ENCODE data around the gene CYP21A2.
"Not testable (repeated sequence)": the region's sequence is repeated elsewhere in the genome, so short reads cannot be mapped to it uniquely, and the experiment has no call there.

CYP21A2 gene

DNA sequence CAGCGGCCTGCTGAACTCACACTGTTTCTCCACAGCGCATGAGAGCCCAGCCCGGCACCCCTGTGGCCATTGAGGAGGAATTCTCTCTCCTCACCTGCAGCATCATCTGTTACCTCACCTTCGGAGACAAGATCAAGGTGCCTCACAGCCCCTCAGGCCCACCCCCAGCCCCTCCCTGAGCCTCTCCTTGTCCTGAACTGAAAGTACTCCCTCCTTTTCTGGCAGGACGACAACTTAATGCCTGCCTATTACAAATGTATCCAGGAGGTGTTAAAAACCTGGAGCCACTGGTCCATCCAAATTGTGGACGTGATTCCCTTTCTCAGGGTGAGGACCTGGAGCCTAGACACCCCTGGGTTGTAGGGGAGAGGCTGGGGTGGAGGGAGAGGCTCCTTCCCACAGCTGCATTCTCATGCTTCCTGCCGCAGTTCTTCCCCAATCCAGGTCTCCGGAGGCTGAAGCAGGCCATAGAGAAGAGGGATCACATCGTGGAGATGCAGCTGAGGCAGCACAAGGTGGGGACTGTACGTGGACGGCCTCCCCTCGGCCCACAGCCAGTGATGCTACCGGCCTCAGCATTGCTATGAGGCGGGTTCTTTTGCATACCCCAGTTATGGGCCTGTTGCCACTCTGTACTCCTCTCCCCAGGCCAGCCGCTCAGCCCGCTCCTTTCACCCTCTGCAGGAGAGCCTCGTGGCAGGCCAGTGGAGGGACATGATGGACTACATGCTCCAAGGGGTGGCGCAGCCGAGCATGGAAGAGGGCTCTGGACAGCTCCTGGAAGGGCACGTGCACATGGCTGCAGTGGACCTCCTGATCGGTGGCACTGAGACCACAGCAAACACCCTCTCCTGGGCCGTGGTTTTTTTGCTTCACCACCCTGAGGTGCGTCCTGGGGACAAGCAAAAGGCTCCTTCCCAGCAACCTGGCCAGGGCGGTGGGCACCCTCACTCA lies 1.4 kb downstream of the CYP21A2 start:
- not testable (repeated sequence) for H3K9ac ChIP-seq (ENCODE audit: low read length); DNase-seq
- WGBS, result 75% methylated on average over 17 of the region's 24 CpGs

GRCh38 chr6:32040299-32041049 lies 2.3 kb downstream of the CYP21A2 start:
- H3K4ac ChIP-seq (ENCODE audit: low read depth in 1 of 2, low read length in 2 of 2); H3K9me3 ChIP-seq (ENCODE audit: control insufficient read depth, low read length); H3K4me3 ChIP-seq (ENCODE audit: insufficient read depth in 1 of 2, low read depth in 1 of 2, low read length in 2 of 2); H3K23ac ChIP-seq (ENCODE audit: low read length in 2 of 2); H3K9ac ChIP-seq (ENCODE audit: low read length); H3K14ac ChIP-seq (ENCODE audit: low read length in 2 of 2); H3K79me1 ChIP-seq (replicated peaks; ENCODE audit: low read length, poor library complexity, severe bottlenecking); H3K27me3 ChIP-seq (ENCODE audit: control insufficient read depth in 1 of 2, insufficient read depth in 1 of 2, low read length in 2 of 2); H3K18ac ChIP-seq (ENCODE audit: low read depth in 1 of 2, low read length in 2 of 2); H4K91ac ChIP-seq (ENCODE audit: low read length); H3K4me2 ChIP-seq (ENCODE audit: low read length, poor library complexity, severe bottlenecking); H2AFZ ChIP-seq (ENCODE audit: low read depth, low read length); H2BK15ac ChIP-seq (ENCODE audit: low read depth, poor library complexity, severe bottlenecking); H2AK5ac ChIP-seq (ENCODE audit: low read length, severe bottlenecking); H4K8ac ChIP-seq (ENCODE audit: low read length); DNase-seq; H3K4me1 ChIP-seq (ENCODE audit: control insufficient read depth, insufficient read depth, low read depth, low read length); H2BK120ac ChIP-seq (ENCODE audit: low read depth, low read length); H3K36me3 ChIP-seq (ENCODE audit: control insufficient read depth in 1 of 2, insufficient read depth in 2 of 2, low read depth in 1 of 2, low read length in 2 of 2); H2BK5ac ChIP-seq (ENCODE audit: low read depth, low read length, poor library complexity, severe bottlenecking); H2BK12ac ChIP-seq (ENCODE audit: low read length in 2 of 2); H3K27ac ChIP-seq (ENCODE audit: low read length, poor library complexity, severe bottlenecking): not testable (repeated sequence)
- WGBS, result no CpG with 5 or more reads among the region's 43 CpGs

More for the DNA sequence above, 1.4 kb downstream of the CYP21A2 start:
- not testable (repeated sequence) for H4K91ac ChIP-seq (ENCODE audit: low read length); H3K9me3 ChIP-seq (ENCODE audit: control insufficient read depth, low read length); H2BK5ac ChIP-seq (ENCODE audit: low read depth, low read length, poor library complexity, severe bottlenecking); H2BK12ac ChIP-seq (ENCODE audit: low read length in 2 of 2); H2AK5ac ChIP-seq (ENCODE audit: low read length, severe bottlenecking); H3K27ac ChIP-seq (ENCODE audit: low read length, poor library complexity, severe bottlenecking); H3K4me2 ChIP-seq (ENCODE audit: low read length, poor library complexity, severe bottlenecking); H3K27me3 ChIP-seq (ENCODE audit: control insufficient read depth in 1 of 2, insufficient read depth in 1 of 2, low read length in 2 of 2); H2BK120ac ChIP-seq (ENCODE audit: low read depth, low read length); H3K23ac ChIP-seq (ENCODE audit: low read length in 2 of 2); H4K8ac ChIP-seq (ENCODE audit: low read length); H2BK15ac ChIP-seq (ENCODE audit: low read depth, poor library complexity, severe bottlenecking); H2AFZ ChIP-seq (ENCODE audit: low read depth, low read length); H3K4ac ChIP-seq (ENCODE audit: low read depth in 1 of 2, low read length in 2 of 2); H3K4me3 ChIP-seq (ENCODE audit: insufficient read depth in 1 of 2, low read depth in 1 of 2, low read length in 2 of 2); H3K18ac ChIP-seq (ENCODE audit: low read depth in 1 of 2, low read length in 2 of 2); H3K14ac ChIP-seq (ENCODE audit: low read length in 2 of 2); H3K79me1 ChIP-seq (replicated peaks; ENCODE audit: low read length, poor library complexity, severe bottlenecking); H3K4me1 ChIP-seq (ENCODE audit: control insufficient read depth, insufficient read depth, low read depth, low read length); H3K36me3 ChIP-seq (ENCODE audit: control insufficient read depth in 1 of 2, insufficient read depth in 2 of 2, low read depth in 1 of 2, low read length in 2 of 2)

- H2BK120ac ChIP-seq (ENCODE audit: low read depth, low read length); H2BK15ac ChIP-seq (ENCODE audit: low read depth, poor library complexity, severe bottlenecking); H2BK12ac ChIP-seq (ENCODE audit: low read length in 2 of 2); H3K36me3 ChIP-seq (ENCODE audit: control insufficient read depth in 1 of 2, insufficient read depth in 2 of 2, low read depth in 1 of 2, low read length in 2 of 2); H3K18ac ChIP-seq (ENCODE audit: low read depth in 1 of 2, low read length in 2 of 2); H3K23ac ChIP-seq (ENCODE audit: low read length in 2 of 2); H3K9me3 ChIP-seq (ENCODE audit: control insufficient read depth, low read length); H2BK5ac ChIP-seq (ENCODE audit: low read depth, low read length, poor library complexity, severe bottlenecking); H4K91ac ChIP-seq (ENCODE audit: low read length); H2AFZ ChIP-seq (ENCODE audit: low read depth, low read length); H3K4me1 ChIP-seq (ENCODE audit: control insufficient read depth, insufficient read depth, low read depth, low read length); DNase-seq; H3K4me2 ChIP-seq (ENCODE audit: low read length, poor library complexity, severe bottlenecking); H3K27me3 ChIP-seq (ENCODE audit: control insufficient read depth in 1 of 2, insufficient read depth in 1 of 2, low read length in 2 of 2); H3K9ac ChIP-seq (ENCODE audit: low read length); H3K79me1 ChIP-seq (replicated peaks; ENCODE audit: low read length, poor library complexity, severe bottlenecking); H3K4ac ChIP-seq (ENCODE audit: low read depth in 1 of 2, low read length in 2 of 2); H2AK5ac ChIP-seq (ENCODE audit: low read length, severe bottlenecking); H4K8ac ChIP-seq (ENCODE audit: low read length); H3K27ac ChIP-seq (ENCODE audit: low read length, poor library complexity, severe bottlenecking); H3K4me3 ChIP-seq (ENCODE audit: insufficient read depth in 1 of 2, low read depth in 1 of 2, low read length in 2 of 2); H3K14ac ChIP-seq (ENCODE audit: low read length in 2 of 2): not testable (repeated sequence)
- no CpG with 5 or more reads among the region's 13 CpGs for WGBS
Measured at GRCh38 chr6:32041050-32041321, 2.8 kb downstream of the CYP21A2 start.

DNA sequence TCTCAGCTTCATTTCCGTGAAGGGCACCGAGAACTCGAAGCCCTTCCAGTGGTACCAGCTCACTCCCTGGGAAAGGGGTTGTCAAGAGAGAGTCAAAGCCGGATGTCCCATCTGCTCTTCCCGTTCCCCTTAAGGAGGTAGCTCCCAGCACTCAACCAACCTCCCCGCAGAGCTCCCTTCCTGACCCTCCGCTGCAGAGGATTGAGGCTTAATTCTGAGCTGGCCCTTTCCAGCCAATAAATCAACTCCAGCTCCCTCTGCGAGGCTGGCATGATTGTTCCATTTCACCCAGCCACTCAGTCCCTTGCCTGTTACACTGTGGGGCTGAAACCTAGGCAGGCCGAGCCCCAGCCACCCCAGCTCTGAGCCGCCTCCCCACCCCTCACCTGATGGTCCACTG lies 3.2 kb downstream of the CYP21A2 start:
- H3K9ac ChIP-seq (ENCODE audit: low read length); H2BK15ac ChIP-seq (ENCODE audit: low read depth, poor library complexity, severe bottlenecking); H3K9me3 ChIP-seq (ENCODE audit: control insufficient read depth, low read length); H3K36me3 ChIP-seq (ENCODE audit: control insufficient read depth in 1 of 2, insufficient read depth in 2 of 2, low read depth in 1 of 2, low read length in 2 of 2); H3K23ac ChIP-seq (ENCODE audit: low read length in 2 of 2); H3K14ac ChIP-seq (ENCODE audit: low read length in 2 of 2); H3K4me1 ChIP-seq (ENCODE audit: control insufficient read depth, insufficient read depth, low read depth, low read length); H3K4ac ChIP-seq (ENCODE audit: low read depth in 1 of 2, low read length in 2 of 2); H2AFZ ChIP-seq (ENCODE audit: low read depth, low read length); H3K4me3 ChIP-seq (ENCODE audit: insufficient read depth in 1 of 2, low read depth in 1 of 2, low read length in 2 of 2); H3K27ac ChIP-seq (ENCODE audit: low read length, poor library complexity, severe bottlenecking); H3K27me3 ChIP-seq (ENCODE audit: control insufficient read depth in 1 of 2, insufficient read depth in 1 of 2, low read length in 2 of 2); H3K4me2 ChIP-seq (ENCODE audit: low read length, poor library complexity, severe bottlenecking); DNase-seq; H3K18ac ChIP-seq (ENCODE audit: low read depth in 1 of 2, low read length in 2 of 2); H2BK120ac ChIP-seq (ENCODE audit: low read depth, low read length); H2AK5ac ChIP-seq (ENCODE audit: low read length, severe bottlenecking); H3K79me1 ChIP-seq (replicated peaks; ENCODE audit: low read length, poor library complexity, severe bottlenecking); H4K8ac ChIP-seq (ENCODE audit: low read length); H4K91ac ChIP-seq (ENCODE audit: low read length); H2BK5ac ChIP-seq (ENCODE audit: low read depth, low read length, poor library complexity, severe bottlenecking); H2BK12ac ChIP-seq (ENCODE audit: low read length in 2 of 2): not testable (repeated sequence)
- WGBS, result 77% methylated on average over 3 of the region's 10 CpGs

Data from mesenchymal stem cell (in vitro differentiated cells and primary cell).